H1 (cell line): ENCODE data around the gene PRMT3. TPM values are rescaled to one million over a fixed set of nuclear protein-coding genes. Genes with fewer than 3 reads are reported as not detected.

Experiments used
- CTCF ChIA-PET: fragments of 300-600 bp; sonication (Branson Sonifier 250); formaldehyde crosslinking; loops from one replicate; lab custom pipeline; 2021; ENCODE audit not compliant: partially characterized antibody; lab: Charles Lee
- POLR2A ChIA-PET: fragments of 300-600 bp; sonication (Branson Sonifier 250); formaldehyde crosslinking; loops from one replicate; lab custom pipeline; 2021; ENCODE audit warnings: inconsistent platforms; ENCODE audit not compliant: partially characterized antibody; lab: Charles Lee
- DNase-seq, 2 experiments: peaks; one replicate each; pipeline versions ENCODE4 v3.0.0 to v3.0.0-alpha.2; 2010 to 2022; ENCODE audit warnings: low spot score in 2 of 2, low read depth in 1 of 2, mixed read lengths in 1 of 2
- FAIRE-seq: peaks from 2 replicates; lab custom pipeline; 2011; peaks lifted over from hg19 to GRCh38; lab: Jason Lieb, UNC
- H2AFZ ChIP-seq: 2 replicates; pipeline ENCODE4 v1.8.1; 2012; ENCODE audit warnings: low read length, inconsistent platforms
- H2AK5ac ChIP-seq: 2 replicates; pipeline ENCODE4 v1.6.1; 2013; ENCODE audit warnings: low read depth, low read length
- H2BK120ac ChIP-seq: replicated peaks from 2 replicates; pipeline ENCODE3; 2013; ENCODE audit warnings: low read depth, low read length, inconsistent platforms
- H2BK12ac ChIP-seq: 2 replicates; pipeline ENCODE4 v1.6.1; 2013; ENCODE audit warnings: low read depth, low read length
- H2BK15ac ChIP-seq: 2 replicates; pipeline ENCODE4 v1.6.1; 2013; ENCODE audit warnings: low read length
- H2BK20ac ChIP-seq: 2 replicates; pipeline ENCODE4 v1.6.1; 2013; ENCODE audit warnings: low read length
- H2BK5ac ChIP-seq: 2 replicates; pipeline ENCODE4 v1.6.1; 2013; ENCODE audit warnings: low read depth, low read length
- H3K14ac ChIP-seq: 2 replicates; pipeline ENCODE4 v1.6.1; 2013; ENCODE audit warnings: inconsistent platforms; ENCODE audit not compliant: insufficient read length
- H3K18ac ChIP-seq: 2 replicates; pipeline ENCODE4 v1.6.1; 2013; ENCODE audit warnings: low read length; ENCODE audit errors: extremely low read depth
- H3K23ac ChIP-seq: 2 replicates; pipeline ENCODE4 v1.6.1; 2013; ENCODE audit warnings: inconsistent platforms; ENCODE audit not compliant: insufficient read length
- H3K23me2 ChIP-seq: 2 replicates; pipeline ENCODE4 v1.6.1; 2013; ENCODE audit warnings: low read depth, low read length
- H3K27ac ChIP-seq: 2 replicates; pipeline ENCODE4 v1.6.1; 2011; ENCODE audit warnings: low read depth, low read length, inconsistent platforms
- H3K27me3 ChIP-seq, 4 experiments: replicated peaks in 1 of 4; 1 replicate in 1 of 4; 2 replicates in 3 of 4; pipeline versions ENCODE4 v1.6.1 to v1.8.1; 2011 to 2013; ENCODE audit warnings: low read length in 3 of 4, mild to moderate bottlenecking in 3 of 4, inconsistent platforms in 2 of 4, mixed read lengths in 2 of 4, moderate library complexity in 1 of 4; ENCODE audit not compliant: control insufficient read depth in 3 of 4, insufficient read depth in 3 of 4; ENCODE audit errors: extremely low read depth in 1 of 4
- H3K36me3 ChIP-seq, 4 experiments: 2 replicates each; pipeline versions ENCODE4 v1.6.1 to v1.8.1; 2011 to 2013; ENCODE audit warnings: mild to moderate bottlenecking in 4 of 4, low read length in 3 of 4, moderate library complexity in 2 of 4, control low read depth in 1 of 4, inconsistent platforms in 1 of 4; ENCODE audit not compliant: insufficient read depth in 4 of 4, control insufficient read depth in 2 of 4
- H3K4ac ChIP-seq: replicated peaks from 2 replicates; pipeline ENCODE3; 2013; ENCODE audit warnings: low read length, low read depth, mixed read lengths, inconsistent platforms; ENCODE audit not compliant: insufficient read length
- H3K4me1 ChIP-seq, 4 experiments: replicated peaks in 1 of 4; 1 replicate in 1 of 4; 2 replicates in 3 of 4; pipeline versions ENCODE4 v1.6.1 to v1.8.1; 2011 to 2013; ENCODE audit warnings: low read length in 3 of 4, inconsistent platforms in 2 of 4, mixed read lengths in 1 of 4; ENCODE audit not compliant: insufficient read depth in 4 of 4, control insufficient read depth in 3 of 4
- H3K4me2 ChIP-seq, 2 experiments: 2 replicates each; pipeline versions ENCODE4 v1.6.1 to v1.8.1; 2011 to 2013; ENCODE audit warnings: low read depth in 2 of 2, low read length in 2 of 2, control low read depth in 1 of 2, inconsistent platforms in 1 of 2, mild to moderate bottlenecking in 1 of 2; ENCODE audit not compliant: insufficient read depth in 1 of 2
- H3K4me3 ChIP-seq, 4 experiments: fragments of 200-600, 300-600 bp in 1 of 4; sonication (generic), shearing (Covaris generic), sonication (Bioruptor Twin) in 1 of 4; 2 replicates each; pipeline versions ENCODE4 v1.5.1 to v1.8.1; 2011 to 2016; ENCODE audit warnings: low read length in 4 of 4, low read depth in 3 of 4, control low read depth in 2 of 4, inconsistent platforms in 2 of 4, mild to moderate bottlenecking in 2 of 4, mixed read lengths in 1 of 4, moderate library complexity in 1 of 4; ENCODE audit not compliant: insufficient read depth in 2 of 4; ENCODE audit errors: extremely low read depth in 1 of 4
- H3K56ac ChIP-seq: replicated peaks from 2 replicates; pipeline ENCODE3; 2013; ENCODE audit warnings: low read depth, mild to moderate bottlenecking, mixed read lengths, low read length, inconsistent platforms; ENCODE audit not compliant: insufficient read length
- H3K79me1 ChIP-seq: 2 replicates; pipeline ENCODE4 v1.6.1; 2013; ENCODE audit warnings: low read depth, low read length, control low read depth
- H3K79me2 ChIP-seq, 2 experiments: 2 replicates each; pipeline versions ENCODE4 v1.6.1 to v1.8.1; 2012 to 2013; ENCODE audit warnings: low read length in 2 of 2, mild to moderate bottlenecking in 2 of 2, inconsistent platforms in 1 of 2; ENCODE audit not compliant: insufficient read depth in 2 of 2, control insufficient read depth in 1 of 2
- H3K9ac ChIP-seq, 4 experiments: replicated peaks in 1 of 4; 1 replicate in 1 of 4; 2 replicates in 3 of 4; pipeline versions ENCODE4 v1.6.1 to v1.8.1; 2011 to 2013; ENCODE audit warnings: low read depth in 3 of 4, low read length in 3 of 4, control low read depth in 2 of 4, mild to moderate bottlenecking in 2 of 4, moderate library complexity in 2 of 4, inconsistent platforms in 1 of 4; ENCODE audit errors: extremely low read depth in 1 of 4
- H3K9me3 ChIP-seq, 2 experiments: 2 replicates each; pipeline versions ENCODE4 v1.6.1 to v1.8.1; 2012 to 2013; ENCODE audit warnings: mild to moderate bottlenecking in 2 of 2, moderate library complexity in 2 of 2, control low read depth in 1 of 2, inconsistent platforms in 1 of 2, low read depth in 1 of 2, low read length in 1 of 2, mixed read lengths in 1 of 2; ENCODE audit not compliant: insufficient read depth in 2 of 2
- H4K20me1 ChIP-seq, 2 experiments: replicated peaks in 1 of 2; 2 replicates each; pipeline versions ENCODE3 to v1.8.1; 2011 to 2013; ENCODE audit warnings: inconsistent platforms in 2 of 2, low read length in 2 of 2, mild to moderate bottlenecking in 1 of 2; ENCODE audit not compliant: insufficient read depth in 2 of 2, control insufficient read depth in 1 of 2
- H4K5ac ChIP-seq: 2 replicates; pipeline ENCODE4 v1.6.1; 2013; ENCODE audit warnings: low read length, low read depth, mixed read lengths, inconsistent platforms; ENCODE audit not compliant: insufficient read length
- H4K8ac ChIP-seq: 2 replicates; pipeline ENCODE4 v1.8.0; 2013; ENCODE audit warnings: mild to moderate bottlenecking, moderate library complexity, low read length, inconsistent platforms; ENCODE audit not compliant: insufficient read depth; ENCODE audit errors: extremely low read depth
- H4K91ac ChIP-seq: replicated peaks from 2 replicates; pipeline ENCODE3; 2013; ENCODE audit warnings: low read length, mixed read lengths, inconsistent platforms; ENCODE audit not compliant: insufficient read length
- BACH1 ChIP-seq: IDR thresholded peaks from 2 replicates; pipeline ENCODE4 v1.6.1; 2012; ENCODE audit warnings: low read length, improper control_type of control experiment
- BCL11A ChIP-seq, 2 experiments: IDR thresholded peaks; one replicate each; pipeline ENCODE4 v1.6.1; 2011; ENCODE audit warnings: low read depth in 2 of 2, low read length in 2 of 2, mild to moderate bottlenecking in 2 of 2
- CEBPB ChIP-seq: IDR thresholded peaks from 2 replicates; pipeline ENCODE4 v1.6.1; 2012; ENCODE audit warnings: low read depth, low read length
- CHD2 ChIP-seq: IDR thresholded peaks from 2 replicates; pipeline ENCODE4 v1.6.1; 2012; ENCODE audit warnings: low read length, improper control_type of control experiment
- CTCF ChIP-seq, 3 experiments: IDR thresholded peaks; 1 replicate in 2 of 3; 2 replicates in 1 of 3; pipeline versions ENCODE4 v1.5.1 to v1.6.1; 2011; ENCODE audit warnings: low read length in 3 of 3, mild to moderate bottlenecking in 3 of 3, inconsistent platforms in 2 of 3, low read depth in 1 of 3, moderate library complexity in 1 of 3; ENCODE audit not compliant: insufficient read depth in 1 of 3; ENCODE audit errors: control extremely low read depth in 1 of 3
- EGR1 ChIP-seq: IDR thresholded peaks from 2 replicates; pipeline ENCODE4 v1.6.1; 2011; ENCODE audit warnings: low read depth, low read length, borderline replicate concordance
- MAX ChIP-seq: IDR thresholded peaks from 2 replicates; pipeline ENCODE4 v1.6.1; 2012; ENCODE audit warnings: inconsistent platforms
- NANOG ChIP-seq: IDR thresholded peaks from 2 replicates; pipeline ENCODE4 v1.6.1; 2011; ENCODE audit warnings: low read length, low read depth, mild to moderate bottlenecking, inconsistent platforms; ENCODE audit not compliant: insufficient read depth, poor library complexity, severe bottlenecking
- PHF8 ChIP-seq: fragments of 200-600 bp; sonication (generic); conservative IDR thresholded peaks from 2 replicates; pipeline ENCODE4 v1.7.1; 2012; ENCODE audit warnings: low read depth, mild to moderate bottlenecking, inconsistent platforms, low read length, moderate library complexity
- SIX5 ChIP-seq: IDR thresholded peaks from 2 replicates; pipeline ENCODE4 v1.6.1; 2011; ENCODE audit warnings: mild to moderate bottlenecking, low read depth, low read length
- WGBS, 2 experiments: shearing (Covaris generic) in 1 of 2; methylation state at CpG; one replicate each; pipeline versions ENCODE4 v1.1.6 to v1.1.7; 2013 to 2015; ENCODE audit warnings: low lambda C conversion rate in 2 of 2, mixed read lengths in 2 of 2, inconsistent platforms in 1 of 2, low coverage in 1 of 2, missing lambda C conversion rate in 1 of 2; ENCODE audit not compliant: insufficient replicate concordance in 2 of 2, insufficient coverage in 1 of 2, insufficient read length in 1 of 2; ENCODE audit errors: extremely low coverage in 1 of 2, missing lambda C conversion rate in 1 of 2; 5-methylcytosine and 5-hydroxymethylcytosine counted together
- polyA plus RNA-seq, 7 experiments: library from polyadenylated mRNA; depleted of rRNA in 3 of 7; stranded (reverse) in 5 of 7; unstranded in 2 of 7; fragments of >200 nt in 5 of 7; fragments of 200-250 nt in 2 of 7; gene quantifications; 1 replicate in 5 of 7; 2 replicates in 1 of 7; 4 replicates in 1 of 7; pipeline versions ENCODE4 v1.2.1 to v1.2.3, GENCODE V29; 2011 to 2013; ENCODE audit warnings: missing spikeins in 2 of 7, mixed read lengths in 2 of 7
- total RNA-seq: library from RNA; stranded (reverse); fragmentation: NEBNext Ultra II Directional; extraction: Animal tissue kit (Norgen Biotek cat#: 25700); gene quantifications from 2 replicates; pipeline ENCODE4 v1.2.1, GENCODE V29; 2021

Gene PRMT3
- total and polyA plus RNA-seq, 2 of the 8 experiments (the other 6 are each of a cell fraction or from before 2014, with no cell fraction given), result 11.2 to 26.5 TPM

- Histone ChIP-seq H3K18ac (no peak overlapping the region), H2BK5ac (no peak overlapping the region), H3K27ac (no peak overlapping the region), H4K20me1 (no peaks in the 10 kb centered on the region), H3K9ac (no peak overlapping the region), H4K91ac (no peak overlapping the region), H3K14ac (no peak overlapping the region), H3K56ac (no peak overlapping the region), H4K8ac (no peak overlapping the region), H3K4me1 (peaks cover 0 to 8% (median 0%) of the 10 kb centered on the region in 4 experiments; a peak in 2 of 7 replicates), H2AFZ (no peak overlapping the region), H2BK15ac (no peak overlapping the region), H3K4me3 (no peak overlapping the region), H3K36me3 (peaks cover 0 to 6% (median 1%) of the 10 kb centered on the region in 4 experiments; a peak in 3 of 8 replicates), H3K4ac (no peak overlapping the region), H2AK5ac (no peak overlapping the region), H3K23me2 (no peaks in the 10 kb centered on the region), H3K79me2 (no peaks in the 10 kb centered on the region), H3K23ac (no peak overlapping the region), H3K9me3 (peaks cover 4 to 10% of the 10 kb centered on the region in 2 experiments), H4K5ac (no peak overlapping the region), H3K79me1 (no peaks in the 10 kb centered on the region; the same call in 1 of the 2 replicates), H2BK12ac (no peak overlapping the region), H2BK120ac (no peak overlapping the region), H3K4me2 (no peak overlapping the region), H3K27me3 (no peaks in the 10 kb centered on the region), H2BK20ac (no peak overlapping the region)
- ChIA-PET POLR2A (no interaction called here), CTCF (interaction anchor here (0.9 to 1.1 kb wide), 2 partner anchors 11 to 12 kb away, joined by 3 to 4 read pairs; no protein-coding TSS in a partner anchor)
- no peak for FAIRE-seq
- no peak for DNase-seq
- 96% methylated on average over 6 of the region's 6 CpGs; no CpG with 5 or more reads in 1 of the 2 experiments for WGBS, 2 experiments
- TF ChIP-seq EGR1 (no peak), MAX (no peak), NANOG (no peak), CHD2 (no peak), PHF8 (no peak), BCL11A (IDR thresholded peaks at IDR 0.05; ENCODE audit: low read depth in 2 of 2, low read length in 2 of 2) (no peak), CTCF (IDR thresholded peaks at IDR 0.05; ENCODE audit: control extremely low read depth in 1 of 3, insufficient read depth in 1 of 3, low read depth in 1 of 3, low read length in 3 of 3) (no peak), BACH1 (no peak), CEBPB (no peak), SIX5 (no peak)
Observed at GRCh38 chr11:20479513-20479912, 92.0 kb downstream of the PRMT3 start.
